Ascending aorta (tissue), 2 donors: Measurements from ENCODE around the gene ATP6V0C. TPM values are rescaled to one million over a fixed set of nuclear protein-coding genes. Genes with fewer than 3 reads are reported as not detected.

ENCODE experiments used
- DNase-seq, 2 donors: peaks; one replicate each; pipeline ENCODE4 v3.0.0-alpha.2; 2019; ENCODE audit warnings: low spot score in 2 of 2
- H3K27ac ChIP-seq, 2 donors: fragments of 200-600 bp; sonication (generic); one replicate each; pipeline ENCODE4 v1.5.1; 2016 to 2017; ENCODE audit warnings: mild to moderate bottlenecking in 1 of 2
- H3K27me3 ChIP-seq: fragments of 200-600 bp; sonication (generic); one replicate; pipeline ENCODE4 v1.5.1; 2017
- H3K36me3 ChIP-seq, 2 donors: fragments of 200-600 bp; sonication (generic); one replicate each; pipeline ENCODE4 v1.5.1; 2016
- H3K4me1 ChIP-seq, 2 donors: fragments of 200-600 bp; sonication (generic); one replicate each; pipeline ENCODE4 v1.5.1; 2016 to 2017; ENCODE audit warnings: mild to moderate bottlenecking in 1 of 2
- H3K4me3 ChIP-seq, 2 donors: fragments of 200-600 bp; sonication (generic); one replicate each; pipeline ENCODE4 v1.5.1; 2016 to 2017; ENCODE audit warnings: mild to moderate bottlenecking in 1 of 2
- H3K9me3 ChIP-seq, 2 donors: fragments of 200-600 bp; sonication (generic); one replicate each; pipeline ENCODE4 v1.5.1; 2016
- CTCF ChIP-seq, 3 experiments: fragments of 200-600 bp in 2 of 3; fragments of 450-650 bp in 1 of 3; sonication (generic) in 2 of 3; IDR thresholded peaks; one replicate each; pipeline ENCODE4 v1.5.1; 2016 to 2019; ENCODE audit warnings: antibody characterized with exemption in 3 of 3, mild to moderate bottlenecking in 1 of 3, moderate library complexity in 1 of 3
- intact Hi-C: fragments of 100-400 bp; cut with DNase I; formaldehyde crosslinking; loops from one replicate; pipeline ENCODE4 v1.15.1; 2023
- total RNA-seq: library from RNA; depleted of rRNA; stranded (reverse); fragments of >200 nt; gene quantifications from one replicate; pipeline ENCODE4 v1.1.0, GENCODE V29; 2016

ATP6V0C gene
- total RNA-seq, 1 donor from 2014 or later: 91.9 TPM

- H3K4me3 ChIP-seq: no peak overlapping the region
- DNase-seq: no peak
- intact Hi-C loops: no loop called here
- no peaks in the 10 kb centered on the region for H3K9me3 ChIP-seq
- H3K27ac ChIP-seq: peak overlapping the region; percentile 20 to 51
- H3K36me3 ChIP-seq: no peaks in the 10 kb centered on the region
- TF ChIP-seq CTCF (IDR thresholded peaks at IDR 0.05): no peak
- H3K27me3 ChIP-seq: no peaks in the 10 kb centered on the region
- peaks cover 12 to 30% of the 10 kb centered on the region in 2 donors for H3K4me1 ChIP-seq
Observed at GRCh38 chr16:2497116-2497630, 16.6 kb upstream of the ATP6V0C start.

GRCh38 chr16:2497695-2498484, 15.9 kb upstream of the ATP6V0C start:
- no peaks in the 10 kb centered on the region for H3K27me3 ChIP-seq
- no peak overlapping the region for H3K4me3 ChIP-seq
- intact Hi-C loops: no loop called here

GRCh38 chr16:2498531-2499253, 15.1 kb upstream of the ATP6V0C start:
- no peak for DNase-seq
- H3K4me1 ChIP-seq: peaks cover 12 to 30% of the 10 kb centered on the region in 2 donors
- H3K9me3 ChIP-seq: no peaks in the 10 kb centered on the region
- peak overlapping the region in 1 of 2 donors; percentile 34 for H3K27ac ChIP-seq
- H3K27me3 ChIP-seq: no peaks in the 10 kb centered on the region
- TF ChIP-seq CTCF (IDR thresholded peaks at IDR 0.05): no peak
- intact Hi-C loops: no loop called here
- H3K4me3 ChIP-seq: no peak overlapping the region
- no peaks in the 10 kb centered on the region for H3K36me3 ChIP-seq

More at GRCh38 chr16:2497695-2498484, 15.9 kb upstream of the ATP6V0C start:
- Histone ChIP-seq H3K36me3 (no peaks in the 10 kb centered on the region), H3K4me1 (peaks cover 12 to 30% of the 10 kb centered on the region in 2 donors), H3K27ac (peak overlapping the region; percentile 20 to 51), H3K9me3 (no peaks in the 10 kb centered on the region)
- TF ChIP-seq CTCF (IDR thresholded peaks at IDR 0.05): no peak
- no peak for DNase-seq

GRCh38 chr16:2499454-2499853, 14.3 kb upstream of the ATP6V0C start:
- no peaks in the 10 kb centered on the region for H3K9me3 ChIP-seq
- peaks cover 12 to 30% of the 10 kb centered on the region in 2 donors for H3K4me1 ChIP-seq
- TF ChIP-seq CTCF (IDR thresholded peaks at IDR 0.05): no peak
- no peaks in the 10 kb centered on the region for H3K36me3 ChIP-seq
- no peaks in the 10 kb centered on the region for H3K27me3 ChIP-seq
- H3K27ac ChIP-seq: no peak overlapping the region
- intact Hi-C loops: no loop called here
- no peak for DNase-seq
- H3K4me3 ChIP-seq: no peak overlapping the region

- no peak overlapping the region for H3K4me3 ChIP-seq
- H3K36me3 ChIP-seq: no peaks in the 10 kb centered on the region
Observed at GRCh38 chr16:2499890-2500429, 13.8 kb upstream of the ATP6V0C start.

More at GRCh38 chr16:2499890-2500429, 13.8 kb upstream of the ATP6V0C start:
- Histone ChIP-seq H3K9me3 (no peaks in the 10 kb centered on the region), H3K27me3 (no peaks in the 10 kb centered on the region), H3K4me1 (peaks cover 12 to 30% of the 10 kb centered on the region in 2 donors), H3K27ac (no peak overlapping the region)
- no peak for DNase-seq
- intact Hi-C loops: loop anchor here (5.0 kb wide), 1 partner anchor 73 kb away; the partner anchor contains the start of gene CCNF
- no peak for TF ChIP-seq CTCF (IDR thresholded peaks at IDR 0.05)
